H9 (cell line): Measurements from ENCODE around the gene THBS3. TPM values are rescaled to one million over a fixed set of nuclear protein-coding genes. Genes with fewer than 3 reads are reported as not detected.

Source experiments
- DNase-seq: peaks from one replicate; pipeline ENCODE4 v3.0.0-alpha.2; 2017
- H2AFZ ChIP-seq: one replicate; pipeline ENCODE4 v1.6.1; 2013; ENCODE audit warnings: mild to moderate bottlenecking, low read length, control low read depth, moderate library complexity
- H2AK5ac ChIP-seq: 2 replicates; pipeline ENCODE4 v1.6.1; 2013; ENCODE audit warnings: low read length, control low read depth, mixed read lengths; ENCODE audit not compliant: insufficient read length
- H2BK120ac ChIP-seq: one replicate; pipeline ENCODE4 v1.6.1; 2013; ENCODE audit warnings: low read depth, mild to moderate bottlenecking, low read length, control low read depth, inconsistent platforms; ENCODE audit not compliant: poor library complexity, severe bottlenecking
- H2BK12ac ChIP-seq: 2 replicates; pipeline ENCODE4 v1.6.1; 2013; ENCODE audit warnings: low read length, control low read depth, mixed read lengths, low read depth; ENCODE audit not compliant: insufficient read length
- H2BK15ac ChIP-seq: 2 replicates; pipeline ENCODE4 v1.6.1; 2013; ENCODE audit warnings: low read depth, low read length, control low read depth
- H2BK20ac ChIP-seq: one replicate; pipeline ENCODE4 v1.6.1; 2013; ENCODE audit warnings: low read depth, mild to moderate bottlenecking, low read length, control low read depth, inconsistent platforms; ENCODE audit not compliant: poor library complexity, severe bottlenecking
- H2BK5ac ChIP-seq: 2 replicates; pipeline ENCODE4 v1.6.1; 2013; ENCODE audit warnings: low read length, control low read depth, mixed read lengths; ENCODE audit not compliant: insufficient read length
- H3K14ac ChIP-seq: 2 replicates; pipeline ENCODE4 v1.6.1; 2013; ENCODE audit warnings: low read length, control low read depth; ENCODE audit not compliant: insufficient read depth
- H3K18ac ChIP-seq: 2 replicates; pipeline ENCODE4 v1.6.1; 2013; ENCODE audit warnings: low read depth, mild to moderate bottlenecking, mixed read lengths, low read length, control low read depth; ENCODE audit not compliant: insufficient read length
- H3K23ac ChIP-seq: 2 replicates; pipeline ENCODE4 v1.6.1; 2013; ENCODE audit warnings: low read length, control low read depth, mixed read lengths, low read depth; ENCODE audit not compliant: insufficient read length
- H3K23me2 ChIP-seq: 2 replicates; pipeline ENCODE4 v1.6.1; 2013; ENCODE audit warnings: low read depth, mild to moderate bottlenecking, mixed read lengths, low read length, control low read depth; ENCODE audit not compliant: insufficient read length, poor library complexity, severe bottlenecking
- H3K27ac ChIP-seq: 2 replicates; pipeline ENCODE4 v1.5.1; 2013; ENCODE audit warnings: low read length, control low read depth, mixed read lengths, low read depth; ENCODE audit not compliant: insufficient read length
- H3K27me3 ChIP-seq: 2 replicates; pipeline ENCODE4 v1.6.1; 2013; ENCODE audit warnings: low read length, control low read depth, inconsistent platforms; ENCODE audit not compliant: insufficient read depth
- H3K4ac ChIP-seq: 2 replicates; pipeline ENCODE4 v1.6.1; 2013; ENCODE audit warnings: low read depth, mild to moderate bottlenecking, control low read depth, inconsistent platforms, low read length, moderate library complexity
- H3K4me1 ChIP-seq: 2 replicates; pipeline ENCODE4 v1.6.1; 2013; ENCODE audit warnings: low read length, control low read depth, inconsistent platforms; ENCODE audit not compliant: insufficient read depth
- H3K4me2 ChIP-seq: 2 replicates; pipeline ENCODE4 v1.6.1; 2013; ENCODE audit warnings: low read length, control low read depth, mixed read lengths; ENCODE audit not compliant: insufficient read length, insufficient read depth
- H3K56ac ChIP-seq: 2 replicates; pipeline ENCODE4 v1.6.1; 2013; ENCODE audit warnings: low read depth, mild to moderate bottlenecking, mixed read lengths, low read length, control low read depth; ENCODE audit not compliant: insufficient read length
- H3K79me1 ChIP-seq: 2 replicates; pipeline ENCODE4 v1.6.1; 2013; ENCODE audit warnings: low read depth, mild to moderate bottlenecking, moderate library complexity, low read length, control low read depth, inconsistent platforms; ENCODE audit not compliant: insufficient read depth, poor library complexity, severe bottlenecking
- H3K79me2 ChIP-seq: 2 replicates; pipeline ENCODE4 v1.6.1; 2013; ENCODE audit warnings: low read length, control low read depth, inconsistent platforms; ENCODE audit not compliant: insufficient read depth
- H3K9ac ChIP-seq: 2 replicates; pipeline ENCODE4 v1.6.1; 2013; ENCODE audit warnings: low read length, control low read depth, mixed read lengths; ENCODE audit not compliant: insufficient read length; ENCODE audit errors: extremely low read depth
- H3K9me3 ChIP-seq: one replicate; pipeline ENCODE4 v1.6.1; 2013; ENCODE audit warnings: low read depth, low read length, inconsistent platforms; ENCODE audit not compliant: control insufficient read depth
- H3T11ph ChIP-seq: one replicate; pipeline ENCODE4 v1.6.1; 2013; ENCODE audit warnings: mild to moderate bottlenecking, low read length, control low read depth, inconsistent platforms
- H4K20me1 ChIP-seq: one replicate; pipeline ENCODE4 v1.6.1; 2013; ENCODE audit not compliant: control insufficient read depth, insufficient read length, insufficient read depth
- H4K5ac ChIP-seq: 2 replicates; pipeline ENCODE4 v1.6.1; 2013; ENCODE audit warnings: low read depth, mild to moderate bottlenecking, mixed read lengths, low read length, control low read depth; ENCODE audit not compliant: insufficient read length
- H4K8ac ChIP-seq: replicated peaks from 2 replicates; pipeline ENCODE4 v1.6.1; 2013; ENCODE audit warnings: low read length, control low read depth, mixed read lengths, low read depth; ENCODE audit not compliant: insufficient read length
- H4K91ac ChIP-seq: 2 replicates; pipeline ENCODE4 v1.6.1; 2013; ENCODE audit warnings: low read depth, mild to moderate bottlenecking, moderate library complexity, mixed read lengths, low read length, control low read depth; ENCODE audit not compliant: insufficient read length
- H3K27ac Mint-ChIP-seq, 3 experiments: 2 replicates in 2 of 3; 3 replicates in 1 of 3; pipeline ENCODE4 v1.8.0; 2020 to 2021; ENCODE audit warnings: mixed read lengths in 3 of 3, mild to moderate bottlenecking in 1 of 3, moderate library complexity in 1 of 3
- H3K27me3 Mint-ChIP-seq: 2 replicates; pipeline ENCODE4 v1.8.0; 2021; ENCODE audit warnings: low read depth, mild to moderate bottlenecking, moderate library complexity, mixed read lengths
- H3K36me3 Mint-ChIP-seq, 3 experiments: 2 replicates in 2 of 3; 3 replicates in 1 of 3; pipeline ENCODE4 v1.8.0; 2020 to 2021; ENCODE audit warnings: low read depth in 3 of 3, mixed read lengths in 3 of 3; ENCODE audit not compliant: insufficient read depth in 1 of 3
- H3K4me1 Mint-ChIP-seq, 2 experiments: 2 replicates each; pipeline ENCODE4 v1.8.0; 2020; ENCODE audit warnings: mixed read lengths in 2 of 2
- H3K4me3 Mint-ChIP-seq, 2 experiments: 2 replicates in 1 of 2; 3 replicates in 1 of 2; pipeline ENCODE4 v1.8.0; 2020 to 2021; ENCODE audit warnings: mild to moderate bottlenecking in 2 of 2, mixed read lengths in 2 of 2, moderate library complexity in 1 of 2
- H3K9me3 Mint-ChIP-seq, 2 experiments: 2 replicates in 1 of 2; 3 replicates in 1 of 2; pipeline ENCODE4 v1.8.0; 2020; ENCODE audit warnings: mild to moderate bottlenecking in 2 of 2, mixed read lengths in 2 of 2, moderate library complexity in 1 of 2
- WGBS: extraction: QIAGEN DNeasy Blood & Tissue Kit; methylation state at CpG from one replicate; pipeline ENCODE4 v1.1.7; 2013; ENCODE audit warnings: missing lambda C conversion rate, low lambda C conversion rate, mixed read lengths; ENCODE audit not compliant: insufficient read length; ENCODE audit errors: extremely low coverage; 5-methylcytosine and 5-hydroxymethylcytosine counted together
- total RNA-seq: library from RNA; stranded (reverse); gene quantifications from 2 replicates; pipeline ENCODE4 v1.2.1, GENCODE V29; 2021
- TF ChIP-seq, protein P1 (sequence below): fragments of 200-600 bp; sonication (generic); conservative IDR thresholded peaks from 3 replicates; pipeline ENCODE4 v1.8.0; 2021; ENCODE audit warnings: antibody characterized with exemption, mild to moderate bottlenecking

Gene THBS3
- total RNA-seq, 1 experiment from 2014 or later, result 5.9 TPM

- no peaks in the 10 kb centered on the region; the same call in none of the 2 replicates for H3K27me3 Mint-ChIP-seq
- H3K36me3 Mint-ChIP-seq, result peaks cover 29 to 50% (median 40%) of the 10 kb centered on the region in 3 experiments
- H3K4me2 ChIP-seq, result no peak overlapping the region
- H2BK15ac ChIP-seq, result no peak overlapping the region
- WGBS, result no CpG with 5 or more reads among the region's 9 CpGs
- H3K79me2 ChIP-seq, result no peaks in the 10 kb centered on the region; the same call in 1 of the 2 replicates
- H2BK12ac ChIP-seq, result no peak overlapping the region
- H3K18ac ChIP-seq, result no peak overlapping the region
- no peaks in the 10 kb centered on the region for H3K79me1 ChIP-seq
- no peak overlapping the region for H2BK20ac ChIP-seq
- no peak overlapping the region for H3T11ph ChIP-seq
- no peak overlapping the region for H3K9ac ChIP-seq
- H4K8ac ChIP-seq, result no peak overlapping the region
- H3K27ac ChIP-seq, result no peak overlapping the region
- H2AK5ac ChIP-seq, result no peak overlapping the region
- no peaks in the 10 kb centered on the region for H4K20me1 ChIP-seq
- no peak overlapping the region for H4K5ac ChIP-seq
- no peaks in the 10 kb centered on the region for H3K9me3 ChIP-seq
- H3K23ac ChIP-seq, result no peak overlapping the region
- H3K56ac ChIP-seq, result no peak overlapping the region
- H3K27ac Mint-ChIP-seq, result no peak overlapping the region
- H2BK120ac ChIP-seq, result no peak overlapping the region
- H3K23me2 ChIP-seq, result peaks cover 18% of the 10 kb centered on the region
- H4K91ac ChIP-seq, result no peak overlapping the region
- H3K27me3 ChIP-seq, result no peaks in the 10 kb centered on the region
- H2BK5ac ChIP-seq, result no peak overlapping the region
- DNase-seq, result peak; percentile 34
- peaks cover 23 to 37% of the 10 kb centered on the region in 2 experiments for H3K4me1 Mint-ChIP-seq
- H3K4ac ChIP-seq, result no peak overlapping the region
- no peak overlapping the region for H2AFZ ChIP-seq
- H3K4me3 Mint-ChIP-seq, result peak overlapping the region in 1 of 2 experiments; percentile 92; a peak in 3 of 5 replicates
- TF ChIP-seq, protein P1, sequence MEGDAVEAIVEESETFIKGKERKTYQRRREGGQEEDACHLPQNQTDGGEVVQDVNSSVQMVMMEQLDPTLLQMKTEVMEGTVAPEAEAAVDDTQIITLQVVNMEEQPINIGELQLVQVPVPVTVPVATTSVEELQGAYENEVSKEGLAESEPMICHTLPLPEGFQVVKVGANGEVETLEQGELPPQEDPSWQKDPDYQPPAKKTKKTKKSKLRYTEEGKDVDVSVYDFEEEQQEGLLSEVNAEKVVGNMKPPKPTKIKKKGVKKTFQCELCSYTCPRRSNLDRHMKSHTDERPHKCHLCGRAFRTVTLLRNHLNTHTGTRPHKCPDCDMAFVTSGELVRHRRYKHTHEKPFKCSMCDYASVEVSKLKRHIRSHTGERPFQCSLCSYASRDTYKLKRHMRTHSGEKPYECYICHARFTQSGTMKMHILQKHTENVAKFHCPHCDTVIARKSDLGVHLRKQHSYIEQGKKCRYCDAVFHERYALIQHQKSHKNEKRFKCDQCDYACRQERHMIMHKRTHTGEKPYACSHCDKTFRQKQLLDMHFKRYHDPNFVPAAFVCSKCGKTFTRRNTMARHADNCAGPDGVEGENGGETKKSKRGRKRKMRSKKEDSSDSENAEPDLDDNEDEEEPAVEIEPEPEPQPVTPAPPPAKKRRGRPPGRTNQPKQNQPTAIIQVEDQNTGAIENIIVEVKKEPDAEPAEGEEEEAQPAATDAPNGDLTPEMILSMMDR, result no peak; the same call in 2 of the 3 replicates
- no peak overlapping the region for H3K14ac ChIP-seq
- no peaks in the 10 kb centered on the region for H3K9me3 Mint-ChIP-seq
- no peaks in the 10 kb centered on the region for H3K4me1 ChIP-seq
Measured at GRCh38 chr1:155175927-155176371, 31.7 kb downstream of the THBS3 start.
